ENCODE data around the gene B4GALT1.

- TF ChIP-seq POLR2A (IDR thresholded peaks at IDR 0.05; ENCODE audit: low read length), result no peak
- no peak for TF ChIP-seq GATA1 (IDR thresholded peaks at IDR 0.05; ENCODE audit: low read depth, low read length)
These were observed 28.4 kb downstream of the B4GALT1 start for GRCh38 chr9:33138768-33139167.
